ENCODE measurements around the gene EPHA4. TPM values are rescaled to one million over a fixed set of nuclear protein-coding genes. Genes with fewer than 3 reads are reported as not detected.

EPHA4 gene
- total and polyA plus RNA-seq, 8 donors, result 0.56 to 28.1 (median 5.8) TPM; not detected in 1

DNA sequence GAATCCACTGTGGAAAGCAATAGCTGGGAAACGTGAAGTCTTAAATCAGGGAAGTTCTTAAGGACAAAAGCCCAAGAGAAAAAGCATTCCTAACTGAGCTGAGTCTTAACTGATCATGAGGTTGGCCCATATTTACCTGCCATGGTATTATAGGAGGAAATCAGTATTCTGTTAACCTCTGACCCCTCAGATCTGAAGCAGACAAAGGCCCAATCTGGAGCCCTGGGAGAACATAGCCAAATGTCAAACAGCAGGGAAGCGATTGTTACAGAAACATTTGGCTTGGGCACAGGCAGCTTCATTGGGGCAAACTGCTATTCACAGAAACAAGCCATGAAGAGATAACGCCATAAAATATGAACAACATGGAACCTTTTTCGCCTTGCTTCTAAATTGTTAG is 18.8 kb downstream of the EPHA4 start:
- intact Hi-C loops (cut with DNase I; ENCODE audit: low total_unique reads), result no loop called here
- H3K4me1 ChIP-seq, result peaks cover 0 to 20% (median 3%) of the 10 kb centered on the region in 4 donors
- no peaks in the 10 kb centered on the region for H3K9me3 ChIP-seq
- no peak overlapping the region for H3K27ac ChIP-seq
- H3K4me3 ChIP-seq, result no peak overlapping the region
- WGBS, 5 donors, result 37 to 65% (median 52%) methylated on average over 4 of the region's 4 CpGs
- DNase-seq, result no peak
- no peak for TF ChIP-seq EP300 (IDR thresholded peaks at IDR 0.05)
- no peak for TF ChIP-seq POLR2A (IDR thresholded peaks at IDR 0.05)
- no peak for TF ChIP-seq POLR2AphosphoS5 (IDR thresholded peaks at IDR 0.05)
- no peaks in the 10 kb centered on the region for H3K36me3 ChIP-seq
- H3K27me3 ChIP-seq, result no peaks in the 10 kb centered on the region

DNA sequence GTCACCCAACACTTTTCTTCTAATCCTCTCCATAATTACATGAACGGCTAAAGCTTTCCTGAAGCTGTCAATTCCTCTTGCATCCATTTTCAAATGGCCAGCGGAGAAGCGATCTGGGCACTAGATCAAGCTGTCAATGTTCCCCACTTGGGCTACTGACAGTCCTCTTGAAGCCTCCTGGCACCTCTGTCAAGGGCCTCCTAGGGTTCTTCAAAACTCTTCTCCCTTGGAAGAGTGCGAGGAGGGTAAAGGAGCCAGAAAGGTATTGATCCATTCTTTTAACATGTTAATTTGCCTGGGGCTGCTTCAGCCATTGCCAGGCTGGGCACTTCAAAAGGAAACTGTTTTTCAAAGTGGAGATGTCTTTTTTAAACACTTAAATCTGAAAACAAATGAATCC is 19.8 kb downstream of the EPHA4 start:
- no peaks in the 10 kb centered on the region for H3K36me3 ChIP-seq
- no peaks in the 10 kb centered on the region for H3K27me3 ChIP-seq
- H3K9me3 ChIP-seq, result no peaks in the 10 kb centered on the region
- H3K4me1 ChIP-seq, result peaks cover 0 to 20% (median 3%) of the 10 kb centered on the region in 4 donors
- no peak for DNase-seq
- no peak overlapping the region for H3K4me3 ChIP-seq
- no peak overlapping the region for H3K27ac ChIP-seq
- no peak for TF ChIP-seq POLR2AphosphoS5 (IDR thresholded peaks at IDR 0.05)
- no peak for TF ChIP-seq CTCF (IDR thresholded peaks at IDR 0.05)
- no peak for TF ChIP-seq EP300 (IDR thresholded peaks at IDR 0.05)
- no peak for TF ChIP-seq POLR2A (IDR thresholded peaks at IDR 0.05)
- intact Hi-C loops (cut with DNase I; ENCODE audit: low total_unique reads), result no loop called here
- WGBS, 5 donors, result 83 to 88% (median 85%) methylated on average over 4 of the region's 4 CpGs

DNA sequence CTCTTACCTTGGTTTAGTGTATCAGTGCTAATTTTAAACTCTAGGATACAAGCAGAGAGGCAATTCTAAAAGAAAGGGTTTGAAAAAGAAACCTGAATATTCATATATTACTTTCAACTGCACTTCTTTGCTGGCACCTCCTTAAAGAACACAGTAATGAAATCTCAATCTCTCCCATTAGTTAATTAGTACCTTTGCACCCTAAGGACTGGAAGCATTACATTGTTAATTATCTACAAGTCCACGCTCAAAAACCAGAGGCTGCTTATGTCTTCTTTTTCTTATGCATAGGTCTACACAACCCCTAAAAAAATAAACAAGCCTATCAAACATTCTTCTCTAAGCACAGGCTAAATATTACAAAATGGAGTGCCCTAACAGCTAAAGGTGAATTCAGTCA is 20.2 kb downstream of the EPHA4 start:
- no peaks in the 10 kb centered on the region for H3K9me3 ChIP-seq
- H3K27ac ChIP-seq, result no peak overlapping the region
- WGBS, 5 donors, result 26 to 69% (median 50%) methylated on average over 1 of the region's 1 CpG
- H3K27me3 ChIP-seq, result no peaks in the 10 kb centered on the region
- TF ChIP-seq CTCF (IDR thresholded peaks at IDR 0.05) (no peak), POLR2A (IDR thresholded peaks at IDR 0.05) (no peak), EP300 (IDR thresholded peaks at IDR 0.05) (no peak), POLR2AphosphoS5 (IDR thresholded peaks at IDR 0.05) (no peak)
- H3K36me3 ChIP-seq, result no peaks in the 10 kb centered on the region
- DNase-seq, result no peak
- intact Hi-C loops (cut with DNase I; ENCODE audit: low total_unique reads), result no loop called here
- H3K4me1 ChIP-seq, result peaks cover 0 to 20% (median 3%) of the 10 kb centered on the region in 4 donors
- no peak overlapping the region for H3K4me3 ChIP-seq

DNA sequence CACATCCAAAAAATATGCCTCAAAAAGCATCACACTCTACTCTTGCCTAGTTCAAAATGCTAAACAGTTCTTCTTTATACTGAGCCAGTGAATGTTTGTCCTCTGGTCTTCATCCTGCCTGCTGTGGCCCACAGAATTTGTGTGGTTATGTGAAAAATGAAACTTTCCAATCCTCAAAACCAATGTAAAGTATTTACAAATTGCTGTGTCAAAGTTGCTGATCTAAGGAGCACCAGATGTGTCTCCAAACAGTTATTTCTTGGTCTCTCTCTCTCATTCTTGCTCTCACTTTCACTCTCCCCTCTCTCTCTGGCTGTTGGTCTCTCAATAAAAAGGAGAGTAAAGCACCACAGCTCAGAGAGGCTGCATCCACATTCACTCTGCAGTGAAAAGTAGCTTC is 23.0 kb downstream of the EPHA4 start:
- TF ChIP-seq EP300 (IDR thresholded peaks at IDR 0.05) (no peak), POLR2A (IDR thresholded peaks at IDR 0.05) (no peak), CTCF (IDR thresholded peaks at IDR 0.05) (no peak), POLR2AphosphoS5 (IDR thresholded peaks at IDR 0.05) (no peak)
- Histone ChIP-seq H3K4me3 (no peak overlapping the region), H3K9me3 (no peaks in the 10 kb centered on the region), H3K27me3 (no peaks in the 10 kb centered on the region), H3K4me1 (peaks cover 0 to 12% (median 3%) of the 10 kb centered on the region in 4 donors), H3K27ac (no peak overlapping the region), H3K36me3 (no peaks in the 10 kb centered on the region)
- intact Hi-C loops (cut with DNase I; ENCODE audit: low total_unique reads), result no loop called here
- no peak for DNase-seq

DNA sequence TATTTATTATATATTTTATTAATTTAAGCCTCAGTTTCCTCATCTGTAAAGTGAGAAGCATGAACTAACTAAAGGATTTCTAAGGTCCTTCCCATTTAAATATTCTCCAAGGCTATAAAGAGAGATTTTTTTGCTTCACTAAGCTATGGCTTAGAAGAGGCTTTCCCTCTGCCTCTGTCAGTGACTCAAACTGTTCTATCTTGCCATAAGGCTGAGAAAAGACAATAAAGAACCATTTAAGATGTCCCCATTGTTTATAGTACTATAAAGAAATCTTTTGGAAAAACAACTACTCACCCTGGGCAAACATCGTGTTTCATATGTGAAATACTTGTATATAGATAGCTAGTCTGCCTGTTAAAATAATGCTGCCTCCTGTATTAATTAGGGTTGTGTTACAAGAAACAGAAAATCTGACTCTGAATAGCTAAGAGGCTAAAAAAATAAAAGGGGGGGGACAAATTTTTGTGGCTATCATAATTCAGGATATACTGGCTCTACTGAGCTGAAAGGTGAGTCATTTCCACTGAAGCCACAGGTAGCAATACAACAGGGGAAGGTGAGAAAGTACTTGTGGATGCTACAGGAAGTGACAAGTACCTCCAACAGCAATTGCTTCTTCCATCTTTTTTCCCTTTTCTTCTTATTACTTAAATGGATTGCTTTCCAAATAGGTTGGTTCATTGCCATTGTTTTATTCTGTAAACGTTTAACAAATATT is 25.4 kb downstream of the EPHA4 start:
- no peak overlapping the region for H3K27ac ChIP-seq
- no peaks in the 10 kb centered on the region for H3K4me1 ChIP-seq
- H3K27me3 ChIP-seq, result no peaks in the 10 kb centered on the region
- no peak for TF ChIP-seq POLR2AphosphoS5 (IDR thresholded peaks at IDR 0.05)
- no peak for TF ChIP-seq EP300 (IDR thresholded peaks at IDR 0.05)
- no peak for TF ChIP-seq CTCF (IDR thresholded peaks at IDR 0.05)
- no peak for TF ChIP-seq POLR2A (IDR thresholded peaks at IDR 0.05)
- no peaks in the 10 kb centered on the region for H3K36me3 ChIP-seq
- intact Hi-C loops (cut with DNase I; ENCODE audit: low total_unique reads), result no loop called here
- H3K4me3 ChIP-seq, result no peak overlapping the region
- 62 to 80% (median 65%) methylated on average over 2 of the region's 2 CpGs for WGBS, 5 donors
- DNase-seq, result no peak
- H3K9me3 ChIP-seq, result no peaks in the 10 kb centered on the region

Measured in stomach (tissue), 9 donors.